Gastroesophageal sphincter (tissue), 3 donors: ENCODE results near the gene TLX3.

Experiments used
- EP300 ChIP-seq: sonication (generic); formaldehyde crosslinking; IDR thresholded peaks from one replicate; pipeline ENCODE4 v1.6.1; 2017; ENCODE audit warnings: antibody characterized with exemption, mild to moderate bottlenecking
- POLR2A ChIP-seq, 2 donors: fragments of 450-650 bp; IDR thresholded peaks; one replicate each; pipeline ENCODE4 v1.6.1; 2017; ENCODE audit warnings: antibody characterized with exemption in 2 of 2, mild to moderate bottlenecking in 2 of 2, moderate library complexity in 1 of 2
- POLR2AphosphoS5 ChIP-seq: sonication (generic); formaldehyde crosslinking; IDR thresholded peaks from one replicate; pipeline ENCODE4 v1.6.1; 2017; ENCODE audit warnings: antibody characterized with exemption
- TF ChIP-seq, protein P1 (sequence below), 4 experiments: fragments of 200-600 bp in 2 of 4; fragments of 450-650 bp in 2 of 4; sonication (generic) in 1 of 4; IDR thresholded peaks; one replicate each; pipeline ENCODE4 v1.5.1; 2017 to 2019; ENCODE audit warnings: antibody characterized with exemption in 4 of 4, mild to moderate bottlenecking in 2 of 4, moderate library complexity in 2 of 4

DNA sequence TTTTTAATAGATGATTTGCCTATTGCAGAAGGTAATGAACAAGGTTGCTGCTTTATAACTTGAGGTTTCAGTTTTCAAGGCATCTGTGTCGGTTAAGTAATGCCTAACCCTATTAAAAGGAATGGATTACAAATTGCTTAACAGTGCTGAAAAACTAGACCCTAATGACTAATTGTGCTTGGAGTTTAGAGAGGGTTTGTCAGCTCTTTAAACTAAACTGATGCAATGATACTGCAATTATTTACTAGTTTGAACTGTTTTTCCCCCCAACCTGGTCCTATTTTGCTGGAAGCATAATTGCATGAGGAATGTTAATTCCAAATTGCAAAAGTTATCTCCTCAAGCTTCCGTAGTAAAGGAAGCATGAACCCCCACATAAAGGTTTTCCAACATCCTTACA, 39.3 kb upstream of the TLX3 start:
- TF ChIP-seq, protein P1, sequence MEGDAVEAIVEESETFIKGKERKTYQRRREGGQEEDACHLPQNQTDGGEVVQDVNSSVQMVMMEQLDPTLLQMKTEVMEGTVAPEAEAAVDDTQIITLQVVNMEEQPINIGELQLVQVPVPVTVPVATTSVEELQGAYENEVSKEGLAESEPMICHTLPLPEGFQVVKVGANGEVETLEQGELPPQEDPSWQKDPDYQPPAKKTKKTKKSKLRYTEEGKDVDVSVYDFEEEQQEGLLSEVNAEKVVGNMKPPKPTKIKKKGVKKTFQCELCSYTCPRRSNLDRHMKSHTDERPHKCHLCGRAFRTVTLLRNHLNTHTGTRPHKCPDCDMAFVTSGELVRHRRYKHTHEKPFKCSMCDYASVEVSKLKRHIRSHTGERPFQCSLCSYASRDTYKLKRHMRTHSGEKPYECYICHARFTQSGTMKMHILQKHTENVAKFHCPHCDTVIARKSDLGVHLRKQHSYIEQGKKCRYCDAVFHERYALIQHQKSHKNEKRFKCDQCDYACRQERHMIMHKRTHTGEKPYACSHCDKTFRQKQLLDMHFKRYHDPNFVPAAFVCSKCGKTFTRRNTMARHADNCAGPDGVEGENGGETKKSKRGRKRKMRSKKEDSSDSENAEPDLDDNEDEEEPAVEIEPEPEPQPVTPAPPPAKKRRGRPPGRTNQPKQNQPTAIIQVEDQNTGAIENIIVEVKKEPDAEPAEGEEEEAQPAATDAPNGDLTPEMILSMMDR (IDR thresholded peaks at IDR 0.05) = no peak
- TF ChIP-seq POLR2A (IDR thresholded peaks at IDR 0.05) (no peak), POLR2AphosphoS5 (no peak), EP300 (no peak)
